Stimulated activated CD4-positive, alpha-beta T cell treated with anti-CD3 and anti-CD28 coated beads, Interleukin-15, amount 100 ng/mL, for 1 hour (primary cell): ENCODE results near the gene ZNF771.
"Not testable (repeated sequence)": the region's sequence is repeated elsewhere in the genome, so short reads cannot be mapped to it uniquely, and the experiment has no call there.

Experiments
- DNase-seq, 2 donors: peaks; one replicate each; pipeline ENCODE4 v3.0.0-alpha.2; 2020; ENCODE audit warnings: low read depth in 1 of 2, low spot score in 1 of 2

ZNF771 gene

GRCh38 chr16:30430428-30430970 is 23.1 kb downstream of the ZNF771 start:
- no peak for DNase-seq

DNA sequence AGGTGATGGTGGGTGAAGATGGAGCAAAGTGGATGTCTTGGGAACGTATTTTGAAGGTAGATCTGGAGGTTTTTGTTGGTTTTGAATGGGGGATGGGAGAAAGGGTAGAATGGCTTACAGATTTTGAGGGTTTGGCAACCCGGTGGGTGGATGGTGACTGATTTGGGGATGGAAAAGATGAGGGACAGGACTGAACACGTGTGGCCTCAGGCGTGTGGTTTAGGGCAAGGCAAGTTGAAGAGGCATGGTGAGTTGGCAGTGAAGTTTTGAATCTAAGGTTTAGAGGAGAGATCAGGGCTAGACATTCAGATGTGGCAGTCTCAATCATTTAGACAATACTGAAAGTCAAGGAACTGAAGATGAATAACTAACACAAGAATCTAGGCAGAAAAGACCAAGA is 27.4 kb downstream of the ZNF771 start:
- DNase-seq, result no peak

DNA sequence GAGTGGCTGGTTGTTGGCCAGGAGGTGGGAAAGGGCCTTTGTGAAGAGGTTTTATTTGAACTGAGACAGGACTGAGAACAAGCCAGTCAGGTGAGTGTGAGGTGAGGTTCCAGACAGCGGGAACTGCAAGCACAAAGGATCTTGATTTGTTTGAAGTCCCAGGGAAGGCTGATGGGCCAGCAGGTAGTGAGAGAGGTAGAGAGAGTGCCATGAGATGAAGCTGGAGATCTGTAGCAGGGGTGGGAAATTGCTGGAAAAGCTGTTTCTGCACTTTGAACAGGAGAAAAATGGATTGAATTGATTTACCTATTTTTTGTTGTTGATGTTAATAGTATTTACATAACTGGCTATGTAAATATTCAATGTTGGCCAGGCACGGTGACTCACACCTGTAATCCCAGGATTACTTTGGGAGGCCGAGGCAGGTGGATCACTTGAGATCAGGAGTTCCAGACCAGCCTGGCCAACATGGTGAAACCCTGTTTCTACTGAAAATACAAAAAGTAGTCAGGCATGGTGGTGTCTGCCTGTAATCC is 30.2 kb downstream of the ZNF771 start:
- no peak for DNase-seq

DNA sequence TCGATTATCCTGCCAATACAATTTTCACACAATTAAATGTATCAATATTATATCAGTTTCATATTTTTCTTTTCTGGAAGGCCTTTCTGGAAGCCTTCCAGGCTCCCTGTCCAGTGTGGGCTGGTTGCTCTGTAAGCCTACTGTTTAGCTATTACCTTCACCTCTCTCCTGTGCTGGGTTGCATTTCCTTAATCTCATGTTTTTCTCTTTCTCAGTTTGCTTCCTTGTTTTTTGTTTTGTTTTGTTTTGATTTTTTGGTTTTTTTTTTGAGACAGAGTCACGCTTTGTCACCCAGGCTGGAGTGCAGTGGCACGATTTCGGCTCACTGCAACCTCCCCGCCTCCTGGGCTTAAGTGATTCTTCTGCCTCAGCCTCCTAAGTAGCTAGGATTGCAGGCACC is 31.4 kb downstream of the ZNF771 start:
- no peak for DNase-seq

- DNase-seq, result no peak
These were observed 32.4 kb downstream of the ZNF771 start for GRCh38 chr16:30439720-30440348.

- DNase-seq, result no peak
These were observed 36.2 kb downstream of the ZNF771 start for GRCh38 chr16:30443631-30444030.

- no peak for DNase-seq
These were observed 37.1 kb downstream of the ZNF771 start for GRCh38 chr16:30444231-30445148.

GRCh38 chr16:30445149-30445407 is 37.7 kb downstream of the ZNF771 start:
- DNase-seq, result no peak

DNA sequence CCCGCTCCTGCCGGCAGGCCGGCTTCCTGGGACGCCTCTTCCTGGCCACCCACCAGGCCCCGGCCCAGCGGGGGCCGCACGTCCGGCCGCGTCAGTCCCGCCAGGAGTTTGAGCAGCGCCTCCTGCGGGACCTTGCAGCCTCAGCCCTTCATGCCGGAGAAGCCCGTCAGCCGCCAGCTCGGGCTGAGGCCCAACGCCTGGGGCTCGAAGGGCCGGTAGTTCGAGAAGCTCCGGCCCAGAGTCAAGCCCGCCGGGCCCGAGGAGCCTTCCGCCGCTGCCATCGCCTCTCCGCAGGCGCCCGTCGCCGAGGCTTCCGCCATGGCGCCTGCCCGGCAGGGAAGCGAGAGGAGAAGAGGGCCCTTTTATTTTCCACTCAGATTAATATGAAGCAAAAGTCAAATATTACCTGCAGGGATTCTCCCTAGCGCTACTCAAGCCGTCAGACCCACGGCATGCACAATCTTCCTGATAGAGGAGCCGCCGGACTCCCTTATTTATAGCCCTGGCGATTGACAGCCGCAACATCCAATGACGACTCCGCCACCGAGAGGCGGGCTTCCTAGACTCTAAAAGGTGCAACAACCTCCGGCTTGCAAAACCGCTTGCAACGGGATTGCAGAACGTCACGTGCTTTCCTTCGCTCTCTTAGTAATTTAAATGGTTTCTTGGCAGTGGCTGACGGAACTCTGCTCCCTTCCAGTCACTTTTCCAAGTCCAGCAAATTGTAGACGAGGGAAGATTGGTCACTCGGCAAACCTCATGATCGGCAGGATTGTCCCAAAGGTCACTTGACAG is 38.2 kb downstream of the ZNF771 start, which contains the start of gene SEPHS2:
Gene SEPHS2 (minus strand): TSS at position 467 of the 795 bp plus-strand sequence. CDS start 147 bp downstream, at position 320.
- DNase-seq, result peak; percentile 92 to 94

DNA sequence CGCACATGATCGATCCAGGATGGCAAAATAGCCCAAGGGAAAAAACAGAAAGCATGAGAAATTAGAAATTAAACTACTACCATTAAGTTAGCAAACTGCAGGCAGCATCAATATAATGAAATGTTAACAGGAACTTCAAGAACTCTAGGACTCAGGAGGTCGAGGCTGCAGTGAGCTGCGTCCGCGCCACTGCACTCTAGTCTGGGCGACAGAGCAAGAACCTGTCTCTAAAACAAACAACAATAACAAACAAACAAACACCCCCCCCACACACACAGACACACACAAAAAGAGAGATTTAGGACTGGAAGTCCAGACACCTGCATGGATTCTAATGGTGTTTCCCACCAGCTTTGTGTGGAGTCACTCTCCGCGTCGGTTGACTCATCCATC is 38.8 kb downstream of the ZNF771 start:
- no peak for DNase-seq

- DNase-seq, result no peak
These were observed 40.3 kb downstream of the ZNF771 start for GRCh38 chr16:30447512-30448226.

- DNase-seq, result no peak
These were observed 41.7 kb downstream of the ZNF771 start for GRCh38 chr16:30449116-30449435.

DNA sequence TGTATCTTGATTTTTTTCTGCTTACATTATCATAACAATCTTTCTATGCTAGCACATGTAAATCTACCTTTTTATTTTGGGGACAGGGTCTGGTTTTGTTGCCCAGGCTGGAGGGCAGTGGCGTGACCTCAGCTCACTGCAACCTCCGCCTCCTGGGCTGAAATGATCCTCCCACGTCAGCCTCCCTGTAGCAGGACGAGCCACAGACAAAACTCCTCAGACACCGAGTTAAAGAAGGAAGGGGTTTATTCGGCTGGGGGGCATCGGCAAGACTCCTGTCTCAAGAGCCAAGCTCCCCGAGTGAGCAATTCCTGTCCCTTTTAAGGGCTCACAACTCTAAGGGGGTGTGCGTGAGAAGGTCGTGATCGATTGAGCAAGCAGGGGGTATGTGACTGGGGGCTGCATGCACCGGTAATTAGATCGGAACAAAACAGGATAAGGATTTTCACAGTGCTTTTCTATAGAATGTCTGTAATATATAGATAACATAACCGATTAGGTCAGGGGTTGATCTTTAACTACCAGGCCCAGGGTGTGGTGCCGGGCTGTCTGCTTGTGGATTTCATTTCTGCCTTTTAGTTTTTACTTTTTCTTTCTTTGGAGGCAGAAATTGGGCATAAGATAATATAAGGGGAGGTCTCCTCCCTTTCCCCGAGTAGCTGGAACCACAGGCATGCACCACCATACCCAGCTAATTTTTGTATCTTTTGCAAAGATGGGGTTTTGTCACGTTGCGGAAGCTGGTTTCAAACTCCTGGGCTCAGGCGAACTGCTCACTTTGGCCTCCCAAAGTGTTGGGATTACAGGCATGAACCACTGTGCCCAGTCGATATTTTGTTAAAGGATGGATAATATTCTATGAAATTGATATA is 45.5 kb downstream of the ZNF771 start:
- not testable (repeated sequence) for DNase-seq

DNA sequence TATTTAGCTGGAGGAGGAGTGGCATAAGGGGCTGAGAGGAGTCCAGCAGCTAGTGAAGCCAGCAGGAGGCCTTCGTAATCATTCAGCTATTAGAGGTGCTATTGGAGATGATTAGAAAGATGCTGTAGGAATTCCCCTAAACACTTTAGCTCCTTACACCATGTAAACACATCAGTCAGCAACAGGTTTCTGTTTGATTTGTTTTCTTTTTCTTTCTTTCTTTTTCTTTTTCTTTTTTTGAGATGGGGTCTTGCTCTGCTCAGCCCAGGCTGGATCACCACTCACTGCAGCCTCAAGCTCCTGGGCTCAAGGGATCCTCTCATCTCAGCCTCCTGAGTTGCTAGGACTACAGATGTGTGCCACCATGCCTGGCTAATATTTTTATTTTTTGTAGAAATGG is 48.9 kb downstream of the ZNF771 start:
- DNase-seq, result no peak

- no peak for DNase-seq
These were observed 49.9 kb downstream of the ZNF771 start for GRCh38 chr16:30457256-30457655.

DNA sequence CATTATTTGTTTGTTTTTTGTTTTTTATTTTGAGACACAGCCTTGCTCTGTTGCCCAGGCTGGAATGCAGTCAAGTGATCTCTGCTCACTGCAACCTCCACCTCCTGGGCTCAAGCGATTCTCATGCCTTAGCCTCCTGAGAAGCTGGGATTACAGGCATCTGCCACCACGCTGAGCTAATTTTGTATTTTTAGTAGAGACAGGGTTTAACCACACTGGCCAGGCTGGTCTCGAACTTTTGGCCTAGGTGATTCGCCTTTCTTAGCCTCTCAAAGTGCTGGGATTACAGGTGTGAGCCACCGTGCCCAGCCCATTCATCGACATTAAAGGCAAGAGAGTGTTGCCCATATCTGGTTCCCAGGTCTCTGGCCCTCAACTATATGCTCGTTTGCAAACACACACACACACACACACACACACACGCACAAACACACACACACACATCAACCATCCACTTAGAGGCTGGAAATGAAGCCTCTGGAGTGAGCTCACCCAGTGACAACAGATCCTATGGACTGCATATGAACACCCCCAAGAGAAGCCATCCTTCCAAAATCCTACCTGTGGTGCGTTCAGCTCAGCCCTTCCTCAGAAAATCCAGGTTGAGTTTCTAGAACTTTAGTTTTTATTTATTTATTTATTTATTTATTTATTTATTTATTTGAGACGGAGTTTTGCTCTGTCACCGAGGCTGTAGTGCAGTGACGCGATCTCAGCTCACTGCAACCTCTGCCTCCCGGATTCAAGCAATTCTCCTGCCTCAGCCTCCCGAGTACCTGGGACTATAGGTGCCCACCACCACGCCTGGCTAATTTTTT is 50.5 kb downstream of the ZNF771 start:
- no peak for DNase-seq

- peak; percentile 46 to 70 for DNase-seq
These were observed 51.4 kb downstream of the ZNF771 start for GRCh38 chr16:30458561-30459394.

- DNase-seq, result no peak
These were observed 52.0 kb downstream of the ZNF771 start for GRCh38 chr16:30459456-30459855.
